ENCODE measurements around the gene KDM4D. TPM values are rescaled to one million over a fixed set of nuclear protein-coding genes. Genes with fewer than 3 reads are reported as not detected.

The KDM4D gene
- total RNA-seq, 4 donors from 2014 or later = 0.83 to 1.2 (median 0.98) TPM

- intact Hi-C loops (cut with DNase I) = no loop called here
- Histone ChIP-seq H3K4me1 (peaks cover 0 to 13% of the 10 kb centered on the region in 2 donors), H3K36me3 (no peaks in the 10 kb centered on the region), H3K9me3 (no peaks in the 10 kb centered on the region), H3K27ac (no peak overlapping the region), H3K27me3 (no peaks in the 10 kb centered on the region), H3K4me3 (replicated peaks in 1 of 3) (no peak overlapping the region)
- DNase-seq = no peak
- 92 to 95% methylated on average over 2 of the region's 2 CpGs for WGBS, 2 donors
- TF ChIP-seq CTCF (IDR thresholded peaks at IDR 0.05) = no peak
- no peak for TF ChIP-seq POLR2A (IDR thresholded peaks at IDR 0.05)
Measured at GRCh38 chr11:94939346-94939745, 34.2 kb upstream of the KDM4D start.

GRCh38 chr11:94941131-94941530 is 32.4 kb upstream of the KDM4D start:
- TF ChIP-seq CTCF (IDR thresholded peaks at IDR 0.05) (no peak), POLR2A (IDR thresholded peaks at IDR 0.05) (no peak)
- no peaks in the 10 kb centered on the region for H3K27me3 ChIP-seq

GRCh38 chr11:94946812-94947211 is 26.7 kb upstream of the KDM4D start:
- intact Hi-C loops (cut with DNase I) = no loop called here
- Histone ChIP-seq H3K36me3 (no peaks in the 10 kb centered on the region), H3K4me1 (no peaks in the 10 kb centered on the region), H3K9me3 (no peaks in the 10 kb centered on the region), H3K4me3 (replicated peaks in 1 of 3) (no peak overlapping the region), H3K27ac (no peak overlapping the region), H3K27me3 (no peaks in the 10 kb centered on the region)
- TF ChIP-seq CTCF (IDR thresholded peaks at IDR 0.05) (no peak), POLR2A (IDR thresholded peaks at IDR 0.05) (no peak)
- DNase-seq = no peak
- WGBS, 2 donors = 66 to 71% methylated on average over 4 of the region's 4 CpGs

More at GRCh38 chr11:94941131-94941530, 32.4 kb upstream of the KDM4D start:
- Histone ChIP-seq H3K9me3 (no peaks in the 10 kb centered on the region), H3K27ac (no peak overlapping the region), H3K36me3 (no peaks in the 10 kb centered on the region), H3K4me3 (replicated peaks in 1 of 3) (no peak overlapping the region), H3K4me1 (peaks cover 0 to 10% of the 10 kb centered on the region in 2 donors)
- 78 to 84% methylated on average over 4 of the region's 4 CpGs for WGBS, 2 donors
- intact Hi-C loops (cut with DNase I) = no loop called here
- DNase-seq = no peak

- 66 to 71% methylated on average over 4 of the region's 4 CpGs for WGBS, 2 donors
- intact Hi-C loops (cut with DNase I) = no loop called here
- no peak for DNase-seq
- Histone ChIP-seq H3K9me3 (no peaks in the 10 kb centered on the region), H3K27ac (no peak overlapping the region), H3K27me3 (no peaks in the 10 kb centered on the region), H3K36me3 (no peaks in the 10 kb centered on the region), H3K4me1 (no peaks in the 10 kb centered on the region), H3K4me3 (replicated peaks in 1 of 3) (no peak overlapping the region)
- TF ChIP-seq POLR2A (IDR thresholded peaks at IDR 0.05) = no peak
- no peak for TF ChIP-seq CTCF (IDR thresholded peaks at IDR 0.05)
Measured at GRCh38 chr11:94948070-94948617, 25.4 kb upstream of the KDM4D start.

- intact Hi-C loops (cut with DNase I) = no loop called here
- Histone ChIP-seq H3K9me3 (no peaks in the 10 kb centered on the region), H3K27me3 (no peaks in the 10 kb centered on the region), H3K36me3 (peaks cover 5 to 6% of the 10 kb centered on the region in 2 donors), H3K4me1 (no peaks in the 10 kb centered on the region), H3K4me3 (replicated peaks in 1 of 3) (no peak overlapping the region), H3K27ac (no peak overlapping the region)
- DNase-seq = no peak
- TF ChIP-seq POLR2A (IDR thresholded peaks at IDR 0.05) (no peak), CTCF (IDR thresholded peaks at IDR 0.05) (no peak)
- WGBS, 2 donors = 85 to 88% methylated on average over 1 of the region's 1 CpG
Measured at GRCh38 chr11:94954753-94955152, 18.8 kb upstream of the KDM4D start.

All from thyroid gland (tissue), 4 donors.